Measurements from ENCODE around the gene IRX2.

IRX2 gene

DNA sequence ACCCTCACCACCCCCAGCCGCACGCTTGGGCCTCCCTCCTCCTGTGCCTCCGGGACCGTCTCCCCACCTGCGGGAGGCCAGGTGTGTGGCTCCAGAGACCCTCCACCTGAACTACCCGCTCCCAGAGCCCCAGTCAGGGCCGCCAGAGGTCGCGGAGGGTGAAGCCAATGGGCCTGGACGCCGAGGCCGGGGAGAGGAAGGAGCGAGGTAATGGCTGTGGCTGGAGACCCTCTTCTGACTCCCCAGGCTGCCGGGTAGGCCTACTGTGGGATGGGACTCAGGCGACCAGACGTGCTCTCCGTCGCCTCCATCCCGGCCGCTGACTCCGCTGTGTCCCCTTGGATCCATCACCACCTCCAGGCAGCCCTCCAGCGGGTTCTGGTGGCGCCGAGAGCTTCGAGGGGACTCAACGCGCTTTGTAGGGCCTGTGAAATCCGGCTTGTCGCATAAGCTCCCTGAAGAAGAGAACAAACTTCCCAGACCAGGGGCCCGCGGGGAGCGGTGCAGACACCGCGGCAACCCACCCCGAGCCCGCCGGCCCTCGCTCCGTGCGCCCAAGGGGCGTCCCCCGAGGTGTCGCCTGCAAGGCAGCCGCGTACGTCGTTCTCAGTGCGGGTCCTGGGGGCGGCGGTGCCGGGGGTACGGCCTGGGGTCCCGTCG, 12.6 kb downstream of the IRX2 start:
- Histone ChIP-seq H3K4me3 (ENCODE audit: low read length, poor library complexity, severe bottlenecking) (no peak overlapping the region), H4K20me1 (ENCODE audit: insufficient read depth, low read length, poor library complexity, severe bottlenecking) (no peaks in the 10 kb centered on the region), H3K9ac (ENCODE audit: low read depth, low read length, poor library complexity, severe bottlenecking) (no peak overlapping the region), H3K4me2 (ENCODE audit: low read depth, low read length, poor library complexity, severe bottlenecking) (no peak overlapping the region), H3K9me3 (ENCODE audit: insufficient read depth, low read depth, low read length) (0 out of 2 replicates have a peak, but pooled peaks cover 3% of the 10 kb centered on the region), H3K36me3 (ENCODE audit: insufficient read depth, low read length) (no peaks in the 10 kb centered on the region), H3K9me2 (replicated peaks; ENCODE audit: low read depth, low read length) (no peaks in the 10 kb centered on the region), H3F3A (ENCODE audit: low read depth) (no peaks in the 10 kb centered on the region), H3K27me3 (ENCODE audit: insufficient read depth, low read length, poor library complexity, severe bottlenecking) (no peaks in the 10 kb centered on the region), H3K4me1 (ENCODE audit: insufficient read depth, low read length, poor library complexity, severe bottlenecking) (no peaks in the 10 kb centered on the region), H3K79me2 (ENCODE audit: insufficient read depth, low read length) (no peaks in the 10 kb centered on the region), H2AFZ (ENCODE audit: low read length) (no peak overlapping the region)
- TF ChIP-seq EZH2phosphoT487 (IDR thresholded peaks at IDR 0.05; ENCODE audit: borderline replicate concordance): no peak
- TF ChIP-seq, protein P1, sequence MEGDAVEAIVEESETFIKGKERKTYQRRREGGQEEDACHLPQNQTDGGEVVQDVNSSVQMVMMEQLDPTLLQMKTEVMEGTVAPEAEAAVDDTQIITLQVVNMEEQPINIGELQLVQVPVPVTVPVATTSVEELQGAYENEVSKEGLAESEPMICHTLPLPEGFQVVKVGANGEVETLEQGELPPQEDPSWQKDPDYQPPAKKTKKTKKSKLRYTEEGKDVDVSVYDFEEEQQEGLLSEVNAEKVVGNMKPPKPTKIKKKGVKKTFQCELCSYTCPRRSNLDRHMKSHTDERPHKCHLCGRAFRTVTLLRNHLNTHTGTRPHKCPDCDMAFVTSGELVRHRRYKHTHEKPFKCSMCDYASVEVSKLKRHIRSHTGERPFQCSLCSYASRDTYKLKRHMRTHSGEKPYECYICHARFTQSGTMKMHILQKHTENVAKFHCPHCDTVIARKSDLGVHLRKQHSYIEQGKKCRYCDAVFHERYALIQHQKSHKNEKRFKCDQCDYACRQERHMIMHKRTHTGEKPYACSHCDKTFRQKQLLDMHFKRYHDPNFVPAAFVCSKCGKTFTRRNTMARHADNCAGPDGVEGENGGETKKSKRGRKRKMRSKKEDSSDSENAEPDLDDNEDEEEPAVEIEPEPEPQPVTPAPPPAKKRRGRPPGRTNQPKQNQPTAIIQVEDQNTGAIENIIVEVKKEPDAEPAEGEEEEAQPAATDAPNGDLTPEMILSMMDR (conservative IDR thresholded peaks at IDR 0.05; ENCODE audit: low read length): no peak

DNA sequence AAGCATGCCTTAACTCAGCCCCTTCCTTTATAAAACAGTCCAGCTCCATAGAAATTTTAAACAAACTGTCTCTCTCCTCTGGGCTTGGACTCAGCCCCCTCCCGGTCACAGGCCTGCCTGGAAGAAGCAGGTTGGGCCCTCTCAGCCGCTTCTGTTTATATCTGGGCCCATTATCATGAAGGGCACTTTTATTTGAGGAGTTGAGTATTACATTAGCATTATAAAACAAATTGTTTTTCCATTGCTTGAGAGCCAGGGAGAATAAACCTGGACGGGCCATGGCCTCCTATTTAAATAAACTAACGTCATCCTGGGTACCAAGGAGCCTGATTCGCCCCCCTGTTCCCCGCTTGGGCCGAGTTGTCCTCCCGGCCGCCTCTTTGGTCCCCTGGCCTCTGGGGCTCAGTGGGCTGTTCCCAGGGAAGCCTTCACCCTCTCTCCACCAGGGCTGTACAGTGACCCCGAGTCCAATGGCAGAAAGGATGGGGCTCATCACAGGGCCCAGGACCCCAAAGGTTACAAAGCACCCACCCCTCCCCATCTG, 13.2 kb downstream of the IRX2 start:
- H3K9me2 ChIP-seq (replicated peaks; ENCODE audit: low read depth, low read length): no peaks in the 10 kb centered on the region
- no peaks in the 10 kb centered on the region for H3F3A ChIP-seq (ENCODE audit: low read depth)
- no peak overlapping the region for H2AFZ ChIP-seq (ENCODE audit: low read length)
- no peaks in the 10 kb centered on the region for H3K79me2 ChIP-seq (ENCODE audit: insufficient read depth, low read length)
- H3K27me3 ChIP-seq (ENCODE audit: insufficient read depth, low read length, poor library complexity, severe bottlenecking): no peaks in the 10 kb centered on the region
- TF ChIP-seq, protein P1 (conservative IDR thresholded peaks at IDR 0.05; ENCODE audit: low read length): no peak
- no peak for TF ChIP-seq EZH2phosphoT487 (IDR thresholded peaks at IDR 0.05; ENCODE audit: borderline replicate concordance)
- no peak overlapping the region for H3K4me2 ChIP-seq (ENCODE audit: low read depth, low read length, poor library complexity, severe bottlenecking)
- no peaks in the 10 kb centered on the region for H4K20me1 ChIP-seq (ENCODE audit: insufficient read depth, low read length, poor library complexity, severe bottlenecking)
- H3K4me1 ChIP-seq (ENCODE audit: insufficient read depth, low read length, poor library complexity, severe bottlenecking): no peaks in the 10 kb centered on the region
- no peaks in the 10 kb centered on the region for H3K36me3 ChIP-seq (ENCODE audit: insufficient read depth, low read length)
- H3K4me3 ChIP-seq (ENCODE audit: low read length, poor library complexity, severe bottlenecking): no peak overlapping the region
- H3K9ac ChIP-seq (ENCODE audit: low read depth, low read length, poor library complexity, severe bottlenecking): no peak overlapping the region
- H3K9me3 ChIP-seq (ENCODE audit: insufficient read depth, low read depth, low read length): 0 out of 2 replicates have a peak, but pooled peaks cover 3% of the 10 kb centered on the region

DNA sequence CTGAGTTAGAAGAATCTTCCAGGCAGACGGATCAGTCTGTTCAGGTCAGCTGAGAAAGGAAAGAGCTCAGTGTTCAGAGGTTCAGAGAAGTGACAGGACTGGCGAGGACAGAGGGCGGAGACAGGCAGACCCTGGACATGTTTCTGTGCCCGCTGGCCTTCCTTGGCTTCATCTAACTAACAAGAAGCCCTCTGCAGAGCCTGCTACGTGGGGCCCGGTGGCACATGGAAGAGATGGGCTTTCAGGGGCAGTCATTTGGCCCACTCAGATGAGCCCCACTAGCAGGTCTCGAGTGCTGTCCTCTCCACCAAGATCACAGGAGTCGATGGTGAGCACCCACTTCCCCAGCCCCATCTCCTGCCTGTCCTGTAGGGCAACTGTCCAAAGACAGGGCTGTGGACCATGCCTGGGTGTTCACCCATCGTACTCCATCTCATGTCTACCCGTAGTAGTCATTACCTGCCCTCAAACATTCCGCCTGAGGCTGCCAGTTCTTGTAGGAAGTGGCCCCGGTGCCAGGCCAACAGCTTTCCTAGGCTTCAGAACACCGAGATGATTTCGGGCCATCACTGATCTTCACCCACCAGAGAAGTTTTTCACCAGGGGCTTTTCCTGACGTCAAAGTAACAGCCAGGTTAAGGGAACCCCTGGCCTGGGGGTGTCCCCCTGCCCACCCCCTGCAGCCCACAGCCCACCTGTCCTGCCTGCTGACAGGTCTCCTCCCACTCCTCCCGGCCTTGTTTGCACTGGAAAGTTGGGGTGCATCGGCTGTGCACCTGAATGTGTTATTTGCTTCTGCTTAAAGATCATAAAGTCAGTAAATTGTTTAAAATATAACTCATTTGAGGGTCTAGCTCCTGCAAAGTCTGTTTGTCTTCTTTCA, 14.0 kb downstream of the IRX2 start:
- H3K79me2 ChIP-seq (ENCODE audit: insufficient read depth, low read length): no peaks in the 10 kb centered on the region
- no peak overlapping the region for H3K4me3 ChIP-seq (ENCODE audit: low read length, poor library complexity, severe bottlenecking)
- no peaks in the 10 kb centered on the region for H3F3A ChIP-seq (ENCODE audit: low read depth)
- H3K9me3 ChIP-seq (ENCODE audit: insufficient read depth, low read depth, low read length): 0 out of 2 replicates have a peak, but pooled peaks cover 3% of the 10 kb centered on the region
- no peaks in the 10 kb centered on the region for H3K27me3 ChIP-seq (ENCODE audit: insufficient read depth, low read length, poor library complexity, severe bottlenecking)
- H3K36me3 ChIP-seq (ENCODE audit: insufficient read depth, low read length): no peaks in the 10 kb centered on the region
- H3K9me2 ChIP-seq (replicated peaks; ENCODE audit: low read depth, low read length): no peaks in the 10 kb centered on the region
- H3K9ac ChIP-seq (ENCODE audit: low read depth, low read length, poor library complexity, severe bottlenecking): no peak overlapping the region
- no peaks in the 10 kb centered on the region for H4K20me1 ChIP-seq (ENCODE audit: insufficient read depth, low read length, poor library complexity, severe bottlenecking)
- no peak overlapping the region for H3K4me2 ChIP-seq (ENCODE audit: low read depth, low read length, poor library complexity, severe bottlenecking)
- no peaks in the 10 kb centered on the region for H3K4me1 ChIP-seq (ENCODE audit: insufficient read depth, low read length, poor library complexity, severe bottlenecking)
- no peak overlapping the region for H2AFZ ChIP-seq (ENCODE audit: low read length)
- TF ChIP-seq EZH2phosphoT487 (IDR thresholded peaks at IDR 0.05; ENCODE audit: borderline replicate concordance): no peak
- TF ChIP-seq, protein P1 (conservative IDR thresholded peaks at IDR 0.05; ENCODE audit: low read length): no peak
